Neural crest cell (in vitro differentiated cells): ENCODE results near the gene CDK9. TPM values are rescaled to one million over a fixed set of nuclear protein-coding genes. Genes with fewer than 3 reads are reported as not detected.

Experiments used
- DNase-seq: peaks from one replicate; pipeline ENCODE4 v3.0.0; 2021; ENCODE audit warnings: low read depth, mixed read lengths, low spot score
- H3K27ac Mint-ChIP-seq: one replicate; pipeline ENCODE4 v1.8.0; 2021; ENCODE audit warnings: mild to moderate bottlenecking, mixed read lengths; ENCODE audit not compliant: unreplicated experiment
- H3K27me3 Mint-ChIP-seq: 2 replicates; pipeline ENCODE4 v1.8.0; 2021; ENCODE audit warnings: low read depth, mild to moderate bottlenecking, mixed read lengths
- H3K36me3 Mint-ChIP-seq: 2 replicates; pipeline ENCODE4 v1.8.0; 2021; ENCODE audit warnings: low read depth, mild to moderate bottlenecking, mixed read lengths
- H3K4me1 Mint-ChIP-seq: 2 replicates; pipeline ENCODE4 v1.8.0; 2021; ENCODE audit warnings: mixed read lengths
- H3K4me3 Mint-ChIP-seq: one replicate; pipeline ENCODE4 v1.8.0; 2021; ENCODE audit warnings: mild to moderate bottlenecking, mixed read lengths
- H3K9me3 Mint-ChIP-seq: 2 replicates; pipeline ENCODE4 v1.8.0; 2021; ENCODE audit warnings: mixed read lengths
- total RNA-seq: library from RNA; stranded (reverse); gene quantifications from 2 replicates; pipeline ENCODE4 v1.2.1, GENCODE V29; 2021
- TF ChIP-seq, protein P1 (sequence below): fragments of 200-600 bp; sonication (generic); conservative IDR thresholded peaks from 2 replicates; pipeline ENCODE4 v1.5.0; 2021; ENCODE audit warnings: antibody characterized with exemption, mild to moderate bottlenecking

The CDK9 gene
- total RNA-seq, 1 donor from 2014 or later, result 84.8 TPM

DNA sequence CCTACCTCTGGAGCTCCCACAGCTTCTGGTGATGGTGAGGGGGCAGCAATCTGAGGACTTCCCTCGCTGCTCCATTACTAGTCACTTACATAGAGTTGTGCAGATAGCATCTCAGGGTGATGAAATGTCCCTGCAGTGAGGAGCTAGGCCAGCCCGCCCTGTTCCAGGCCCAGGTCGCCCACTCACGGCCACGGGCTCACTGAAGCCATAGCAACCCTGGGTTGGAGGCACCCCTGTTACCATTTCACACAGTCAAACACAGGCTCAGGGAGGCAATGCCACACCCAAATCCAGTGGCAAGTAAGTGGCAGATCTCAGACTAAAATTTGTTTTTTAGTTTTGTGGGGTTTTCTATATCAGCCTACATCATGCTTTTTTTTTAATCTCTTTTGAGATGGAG lies 27.0 kb upstream of the CDK9 start:
- Mint-ChIP-seq H3K36me3 (no peaks in the 10 kb centered on the region), H3K27ac (no peak overlapping the region), H3K4me1 (peaks cover 12% of the 10 kb centered on the region), H3K27me3 (peaks cover 42% of the 10 kb centered on the region), H3K9me3 (no peaks in the 10 kb centered on the region), H3K4me3 (no peak overlapping the region)
- DNase-seq, result no peak
- TF ChIP-seq, protein P1, sequence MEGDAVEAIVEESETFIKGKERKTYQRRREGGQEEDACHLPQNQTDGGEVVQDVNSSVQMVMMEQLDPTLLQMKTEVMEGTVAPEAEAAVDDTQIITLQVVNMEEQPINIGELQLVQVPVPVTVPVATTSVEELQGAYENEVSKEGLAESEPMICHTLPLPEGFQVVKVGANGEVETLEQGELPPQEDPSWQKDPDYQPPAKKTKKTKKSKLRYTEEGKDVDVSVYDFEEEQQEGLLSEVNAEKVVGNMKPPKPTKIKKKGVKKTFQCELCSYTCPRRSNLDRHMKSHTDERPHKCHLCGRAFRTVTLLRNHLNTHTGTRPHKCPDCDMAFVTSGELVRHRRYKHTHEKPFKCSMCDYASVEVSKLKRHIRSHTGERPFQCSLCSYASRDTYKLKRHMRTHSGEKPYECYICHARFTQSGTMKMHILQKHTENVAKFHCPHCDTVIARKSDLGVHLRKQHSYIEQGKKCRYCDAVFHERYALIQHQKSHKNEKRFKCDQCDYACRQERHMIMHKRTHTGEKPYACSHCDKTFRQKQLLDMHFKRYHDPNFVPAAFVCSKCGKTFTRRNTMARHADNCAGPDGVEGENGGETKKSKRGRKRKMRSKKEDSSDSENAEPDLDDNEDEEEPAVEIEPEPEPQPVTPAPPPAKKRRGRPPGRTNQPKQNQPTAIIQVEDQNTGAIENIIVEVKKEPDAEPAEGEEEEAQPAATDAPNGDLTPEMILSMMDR, result no peak

DNA sequence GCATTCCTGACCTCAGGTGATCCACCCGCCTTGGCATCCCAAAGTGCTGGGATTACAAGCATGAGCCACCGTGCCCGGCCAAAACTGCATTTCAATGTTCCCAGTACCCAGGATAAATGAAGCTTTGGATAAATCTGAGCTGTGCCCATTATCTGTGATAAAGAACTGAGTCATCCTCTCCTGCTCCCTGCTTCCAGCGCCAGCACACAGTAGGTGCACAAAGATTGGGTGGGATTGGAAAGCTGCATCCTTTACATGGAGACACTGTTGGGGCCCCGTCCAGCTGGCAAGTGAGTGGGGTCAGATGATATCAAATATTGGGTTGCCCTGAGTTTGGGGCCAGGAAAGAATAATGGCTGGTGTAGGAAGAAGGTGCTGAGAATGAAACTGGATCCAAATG lies 24.8 kb upstream of the CDK9 start:
- Mint-ChIP-seq H3K9me3 (no peaks in the 10 kb centered on the region), H3K4me1 (peaks cover 19% of the 10 kb centered on the region), H3K27me3 (peaks cover 27% of the 10 kb centered on the region), H3K27ac (no peak overlapping the region), H3K36me3 (no peaks in the 10 kb centered on the region), H3K4me3 (no peak overlapping the region)
- TF ChIP-seq, protein P1, result no peak
- no peak for DNase-seq

DNA sequence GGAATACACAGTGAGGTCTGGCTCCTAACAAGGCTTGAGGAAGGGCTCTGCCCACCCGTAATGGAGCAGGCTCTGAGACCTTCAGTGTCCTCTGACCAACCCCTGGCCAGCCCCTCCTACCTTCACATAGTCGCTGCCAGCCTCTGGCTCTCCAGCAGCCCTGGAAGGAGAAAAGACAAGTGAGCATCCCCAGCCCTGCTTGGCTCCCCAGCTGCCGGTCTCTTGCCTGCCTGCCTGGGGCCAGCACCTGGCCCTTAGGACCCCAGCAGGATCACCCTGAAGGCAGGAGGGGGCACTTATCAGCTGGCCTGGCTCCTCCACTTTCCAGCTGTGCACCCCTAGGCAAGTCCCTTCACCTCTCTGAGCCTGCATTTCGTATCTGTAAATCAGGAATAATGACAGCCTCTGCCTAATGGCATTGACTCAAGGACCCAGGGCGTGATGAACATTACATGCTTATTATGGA lies 24.3 kb upstream of the CDK9 start:
- Mint-ChIP-seq H3K27ac (no peak overlapping the region), H3K4me3 (no peak overlapping the region), H3K27me3 (peaks cover 23% of the 10 kb centered on the region), H3K9me3 (no peaks in the 10 kb centered on the region), H3K36me3 (no peaks in the 10 kb centered on the region), H3K4me1 (peaks cover 19% of the 10 kb centered on the region)
- no peak for DNase-seq
- TF ChIP-seq, protein P1, result no peak

DNA sequence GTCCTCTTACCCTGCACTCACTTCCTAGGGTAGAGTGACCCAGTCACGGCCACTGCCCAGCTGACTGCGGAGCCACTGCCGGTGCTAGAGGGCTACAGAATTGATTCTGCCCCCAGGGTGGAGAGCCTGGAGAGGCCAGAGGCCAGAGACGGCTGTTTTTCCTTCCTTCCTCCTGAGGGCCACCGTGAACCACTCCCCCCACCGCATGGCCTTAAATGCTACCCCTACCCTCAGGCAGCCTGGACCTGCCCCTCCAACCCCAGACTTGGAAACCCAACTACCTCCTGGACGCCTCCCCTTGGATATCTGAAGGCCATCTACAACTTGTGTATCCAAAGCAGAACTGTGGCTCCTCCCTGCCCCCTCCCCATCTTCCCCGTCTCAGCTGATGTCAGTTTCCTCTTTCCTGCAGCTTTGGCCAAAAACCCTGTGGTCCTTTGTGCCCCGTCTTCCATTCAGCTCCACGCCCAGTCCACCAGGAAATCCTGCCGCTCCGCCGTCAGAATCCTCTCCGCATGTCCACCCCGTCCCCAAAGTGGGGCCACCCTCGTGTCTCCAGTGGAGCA lies 23.6 kb upstream of the CDK9 start:
- Mint-ChIP-seq H3K36me3 (no peaks in the 10 kb centered on the region), H3K4me1 (peaks cover 22% of the 10 kb centered on the region), H3K27me3 (peaks cover 20% of the 10 kb centered on the region), H3K4me3 (no peak overlapping the region), H3K9me3 (no peaks in the 10 kb centered on the region), H3K27ac (peak overlapping the region; percentile 68)
- DNase-seq, result no peak
- TF ChIP-seq, protein P1, result no peak

DNA sequence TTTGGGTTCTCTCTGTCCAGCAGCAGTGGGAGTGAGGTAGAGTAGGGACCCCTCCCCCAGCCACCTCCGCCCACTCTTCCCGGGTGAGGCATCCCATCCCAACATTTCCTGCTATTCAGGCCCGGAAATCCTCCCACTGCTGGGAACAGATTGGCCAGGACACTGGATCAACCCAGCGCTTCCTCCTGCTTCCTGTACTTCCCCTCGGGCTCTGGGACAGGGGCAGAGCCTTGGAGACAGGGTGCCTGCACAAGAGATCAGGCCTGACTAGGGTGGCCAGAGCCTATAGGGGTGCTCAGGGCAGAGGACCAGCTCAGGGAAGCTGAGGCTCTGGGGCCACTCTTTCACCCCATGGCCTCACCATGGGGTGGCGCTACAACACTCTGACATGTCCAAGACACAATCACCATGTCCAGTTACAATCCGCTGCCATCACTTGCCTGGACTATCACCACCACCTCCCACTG lies 21.9 kb upstream of the CDK9 start:
- Mint-ChIP-seq H3K27me3 (peaks cover 14% of the 10 kb centered on the region), H3K27ac (peak overlapping the region; percentile 12), H3K9me3 (no peaks in the 10 kb centered on the region), H3K4me3 (peak overlapping the region; percentile 31), H3K4me1 (peaks cover 36% of the 10 kb centered on the region), H3K36me3 (no peaks in the 10 kb centered on the region)
- TF ChIP-seq, protein P1, result peak; percentile 25
- no peak for DNase-seq
